Keratinocyte (primary cell): ENCODE results near the gene ARHGAP12.

Source experiments
- EZH2 ChIP-seq: IDR thresholded peaks from one replicate; pipeline ENCODE4 v1.6.1; 2012; ENCODE audit warnings: inconsistent platforms, mild to moderate bottlenecking, low read length, moderate library complexity
- TF ChIP-seq, protein P1 (sequence below), 3 experiments: IDR thresholded peaks in 1 of 3; conservative IDR thresholded peaks in 1 of 3; optimal IDR thresholded peaks in 1 of 3; 2 replicates in 2 of 3; 3 replicates in 1 of 3; pipeline versions ENCODE3 to v1.5.1; 2011; ENCODE audit warnings: low read length in 3 of 3, mild to moderate bottlenecking in 3 of 3, moderate library complexity in 2 of 3, control low read depth in 1 of 3, inconsistent platforms in 1 of 3; ENCODE audit not compliant: insufficient read depth in 2 of 3; ENCODE audit errors: extremely low read depth in 1 of 3

DNA sequence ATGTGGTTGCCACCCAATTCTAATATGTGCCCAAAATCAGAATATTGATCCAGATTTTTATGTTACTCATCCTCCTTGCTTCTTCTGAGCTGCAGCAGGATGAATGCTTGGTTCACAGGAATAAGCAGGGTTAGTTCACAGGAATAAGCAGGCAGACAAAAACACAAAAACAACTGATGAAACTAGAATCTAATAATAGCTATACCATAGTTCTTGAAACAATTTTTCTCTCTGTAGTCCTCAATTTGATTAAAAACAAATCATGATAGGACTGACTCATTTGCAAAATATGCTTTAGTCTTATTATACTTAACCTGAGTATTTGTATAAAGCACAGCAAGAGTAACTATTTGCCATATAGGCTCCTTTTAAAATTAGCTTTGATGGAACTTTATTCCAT is 24.4 kb upstream of the ARHGAP12 start:
- TF ChIP-seq, protein P1, sequence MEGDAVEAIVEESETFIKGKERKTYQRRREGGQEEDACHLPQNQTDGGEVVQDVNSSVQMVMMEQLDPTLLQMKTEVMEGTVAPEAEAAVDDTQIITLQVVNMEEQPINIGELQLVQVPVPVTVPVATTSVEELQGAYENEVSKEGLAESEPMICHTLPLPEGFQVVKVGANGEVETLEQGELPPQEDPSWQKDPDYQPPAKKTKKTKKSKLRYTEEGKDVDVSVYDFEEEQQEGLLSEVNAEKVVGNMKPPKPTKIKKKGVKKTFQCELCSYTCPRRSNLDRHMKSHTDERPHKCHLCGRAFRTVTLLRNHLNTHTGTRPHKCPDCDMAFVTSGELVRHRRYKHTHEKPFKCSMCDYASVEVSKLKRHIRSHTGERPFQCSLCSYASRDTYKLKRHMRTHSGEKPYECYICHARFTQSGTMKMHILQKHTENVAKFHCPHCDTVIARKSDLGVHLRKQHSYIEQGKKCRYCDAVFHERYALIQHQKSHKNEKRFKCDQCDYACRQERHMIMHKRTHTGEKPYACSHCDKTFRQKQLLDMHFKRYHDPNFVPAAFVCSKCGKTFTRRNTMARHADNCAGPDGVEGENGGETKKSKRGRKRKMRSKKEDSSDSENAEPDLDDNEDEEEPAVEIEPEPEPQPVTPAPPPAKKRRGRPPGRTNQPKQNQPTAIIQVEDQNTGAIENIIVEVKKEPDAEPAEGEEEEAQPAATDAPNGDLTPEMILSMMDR (optimal IDR thresholded peaks at IDR 0.05 in 1 of 3, IDR thresholded peaks at IDR 0.05 in 1 of 3, conservative IDR thresholded peaks at IDR 0.05 in 1 of 3; ENCODE audit: extremely low read depth in 1 of 3, insufficient read depth in 2 of 3, low read length in 3 of 3), result no peak
- no peak for TF ChIP-seq EZH2
